BLaER1 treated with 17β-estradiol and CSF1 and Interleukin-3, amounts not matched to agents 10 nM and 100 nM (cell line): ENCODE results near the gene BGN.

Experiments
- H3K27ac ChIP-seq, 11 experiments: shearing (Covaris generic); formaldehyde crosslinking; 2 replicates each; pipeline ENCODE4 v1.8.1; 2022
- H3K27me3 ChIP-seq, 11 experiments: shearing (Covaris generic); formaldehyde crosslinking; 2 replicates each; pipeline ENCODE4 v1.8.1; 2022
- H3K36me3 ChIP-seq, 11 experiments: shearing (Covaris generic); formaldehyde crosslinking; 2 replicates each; pipeline ENCODE4 v1.8.1; 2022
- H3K4me1 ChIP-seq, 10 experiments: shearing (Covaris generic); formaldehyde crosslinking; 2 replicates each; pipeline ENCODE4 v1.8.1; 2022
- H3K4me2 ChIP-seq, 11 experiments: shearing (Covaris generic); formaldehyde crosslinking; 2 replicates each; pipeline ENCODE4 v1.8.1; 2022
- H3K4me3 ChIP-seq, 10 experiments: shearing (Covaris generic); formaldehyde crosslinking; 2 replicates each; pipeline ENCODE4 v1.8.1; 2022
- H3K9ac ChIP-seq, 11 experiments: shearing (Covaris generic); formaldehyde crosslinking; 2 replicates each; pipeline ENCODE4 v1.8.1; 2022
- H3K9me3 ChIP-seq, 11 experiments: shearing (Covaris generic); formaldehyde crosslinking; replicated peaks in 1 of 11; 2 replicates each; pipeline ENCODE4 v1.8.1; 2022
- H4K20me1 ChIP-seq, 11 experiments: shearing (Covaris generic); formaldehyde crosslinking; 2 replicates each; pipeline ENCODE4 v1.8.1; 2022
- Cebpa-rat ChIP-seq, 11 experiments: shearing (Covaris generic); IDR thresholded peaks; 2 replicates each; pipeline ENCODE4 v1.8.1; 2022

BGN gene

GRCh38 chrX:153491351-153491914 is 3.3 kb upstream of the BGN start:
- Histone ChIP-seq H3K4me2 (peak overlapping the region; percentile 50 to 86 (median 76)), H3K27me3 (peaks cover 0 to 85% (median 59%) of the 10 kb centered on the region in 11 experiments; a peak in 19 of 22 replicates), H4K20me1 (peaks cover 0 to 80% (median 0%) of the 10 kb centered on the region in 11 experiments; a peak in 7 of 22 replicates), H3K4me3 (peak overlapping the region in 3 of 10 experiments; percentile 7 to 31 (median 13); a peak in 3 of 20 replicates), H3K36me3 (no peaks in the 10 kb centered on the region), H3K27ac (peak overlapping the region in 8 of 11 experiments; percentile 26 to 81 (median 68); a peak in 15 of 22 replicates), H3K9me3 (no peaks in the 10 kb centered on the region), H3K4me1 (peaks cover 36 to 98% (median 97%) of the 10 kb centered on the region in 10 experiments), H3K9ac (peak overlapping the region in 8 of 11 experiments; percentile 36 to 73 (median 56); a peak in 16 of 22 replicates)
- TF ChIP-seq Cebpa-rat (IDR thresholded peaks at IDR 0.05): no peak

GRCh38 chrX:153491918-153492317 is 2.9 kb upstream of the BGN start:
- H3K36me3 ChIP-seq: no peaks in the 10 kb centered on the region
- no peak for TF ChIP-seq Cebpa-rat (IDR thresholded peaks at IDR 0.05)
- peak overlapping the region in 8 of 11 experiments; percentile 36 to 73 (median 56); a peak in 15 of 22 replicates for H3K9ac ChIP-seq
- peaks cover 0 to 80% (median 54%) of the 10 kb centered on the region in 11 experiments; a peak in 19 of 22 replicates for H3K27me3 ChIP-seq
- H4K20me1 ChIP-seq: peaks cover 0 to 77% (median 0%) of the 10 kb centered on the region in 11 experiments; a peak in 7 of 22 replicates
- peak overlapping the region; percentile 50 to 86 (median 76) for H3K4me2 ChIP-seq
- no peaks in the 10 kb centered on the region for H3K9me3 ChIP-seq
- H3K4me3 ChIP-seq: peak overlapping the region in 3 of 10 experiments; percentile 7 to 31 (median 13); a peak in 3 of 20 replicates
- peaks cover 36 to 96% (median 94%) of the 10 kb centered on the region in 10 experiments for H3K4me1 ChIP-seq
- H3K27ac ChIP-seq: peak overlapping the region in 8 of 11 experiments; percentile 26 to 81 (median 68); a peak in 15 of 22 replicates

- H3K4me1 ChIP-seq: peaks cover 36 to 93% (median 88%) of the 10 kb centered on the region in 10 experiments
- no peaks in the 10 kb centered on the region for H3K9me3 ChIP-seq
- H3K4me2 ChIP-seq: peak overlapping the region; percentile 7 to 86 (median 76); a peak in 19 of 22 replicates
- TF ChIP-seq Cebpa-rat (IDR thresholded peaks at IDR 0.05): no peak
- peaks cover 0 to 74% (median 49%) of the 10 kb centered on the region in 11 experiments; a peak in 19 of 22 replicates for H3K27me3 ChIP-seq
- no peak overlapping the region; a peak in 1 of 20 replicates for H3K4me3 ChIP-seq
- peaks cover 0 to 71% (median 0%) of the 10 kb centered on the region in 11 experiments; a peak in 6 of 22 replicates for H4K20me1 ChIP-seq
- no peaks in the 10 kb centered on the region for H3K36me3 ChIP-seq
- H3K27ac ChIP-seq: peak overlapping the region in 6 of 11 experiments; percentile 60 to 81 (median 69); a peak in 11 of 22 replicates
- peak overlapping the region in 6 of 11 experiments; percentile 30 to 73 (median 56); a peak in 10 of 22 replicates for H3K9ac ChIP-seq
These were observed 2.2 kb upstream of the BGN start for GRCh38 chrX:153492543-153492942.

- H3K27me3 ChIP-seq: peaks cover 0 to 75% (median 49%) of the 10 kb centered on the region in 11 experiments; a peak in 19 of 22 replicates
- no peak for TF ChIP-seq Cebpa-rat (IDR thresholded peaks at IDR 0.05)
- H3K9me3 ChIP-seq: no peaks in the 10 kb centered on the region
- no peaks in the 10 kb centered on the region for H3K36me3 ChIP-seq
- H3K4me3 ChIP-seq: no peak overlapping the region
- peak overlapping the region in 10 of 11 experiments; percentile 60 to 86 (median 76); a peak in 17 of 22 replicates for H3K4me2 ChIP-seq
- H3K9ac ChIP-seq: peak overlapping the region in 6 of 11 experiments; percentile 16 to 73 (median 48); a peak in 9 of 22 replicates
- H4K20me1 ChIP-seq: peaks cover 0 to 69% (median 0%) of the 10 kb centered on the region in 11 experiments; a peak in 6 of 22 replicates
- H3K27ac ChIP-seq: peak overlapping the region in 6 of 11 experiments; percentile 60 to 81 (median 69); a peak in 11 of 22 replicates
- H3K4me1 ChIP-seq: peaks cover 36 to 93% (median 82%) of the 10 kb centered on the region in 10 experiments
These were observed 1.7 kb upstream of the BGN start for GRCh38 chrX:153493085-153493484.

- H4K20me1 ChIP-seq: peaks cover 0 to 70% (median 0%) of the 10 kb centered on the region in 11 experiments; a peak in 7 of 22 replicates
- no peak overlapping the region for H3K4me3 ChIP-seq
- peak overlapping the region in 6 of 11 experiments; percentile 15 to 73 (median 44); a peak in 6 of 22 replicates for H3K9ac ChIP-seq
- peak overlapping the region; percentile 48 to 86 (median 76); a peak in 21 of 22 replicates for H3K4me2 ChIP-seq
- H3K27ac ChIP-seq: peak overlapping the region in 6 of 11 experiments; percentile 22 to 81 (median 69); a peak in 12 of 22 replicates
- H3K9me3 ChIP-seq: no peaks in the 10 kb centered on the region
- no peaks in the 10 kb centered on the region for H3K36me3 ChIP-seq
- peaks cover 0 to 78% (median 51%) of the 10 kb centered on the region in 11 experiments; a peak in 19 of 22 replicates for H3K27me3 ChIP-seq
- no peak for TF ChIP-seq Cebpa-rat (IDR thresholded peaks at IDR 0.05)
- peaks cover 27 to 92% (median 73%) of the 10 kb centered on the region in 10 experiments for H3K4me1 ChIP-seq
These were observed 719 bp upstream of the BGN start for GRCh38 chrX:153494061-153494460.

- Histone ChIP-seq H4K20me1 (peaks cover 0 to 63% (median 0%) of the 10 kb centered on the region in 11 experiments; a peak in 7 of 22 replicates), H3K36me3 (no peaks in the 10 kb centered on the region), H3K4me2 (peak overlapping the region in 9 of 11 experiments; percentile 32 to 62 (median 58); a peak in 15 of 22 replicates), H3K27me3 (peaks cover 0 to 74% (median 49%) of the 10 kb centered on the region in 11 experiments; a peak in 19 of 22 replicates), H3K9me3 (no peaks in the 10 kb centered on the region), H3K9ac (peak overlapping the region in 1 of 11 experiments; percentile 24; a peak in 1 of 22 replicates), H3K4me3 (no peak overlapping the region), H3K27ac (no peak overlapping the region), H3K4me1 (peaks cover 27 to 80% (median 60%) of the 10 kb centered on the region in 10 experiments)
- TF ChIP-seq Cebpa-rat (IDR thresholded peaks at IDR 0.05): no peak
These were observed 577 bp downstream of the BGN start for GRCh38 chrX:153495362-153495751.

- H3K9ac ChIP-seq: 0 out of 22 replicates have a peak overlapping the region, but pooled peaks of 1 of the 11 experiments have one; percentile 24
- no peak for TF ChIP-seq Cebpa-rat (IDR thresholded peaks at IDR 0.05)
- no peaks in the 10 kb centered on the region for H3K36me3 ChIP-seq
- no peak overlapping the region for H3K27ac ChIP-seq
- peak overlapping the region in 7 of 11 experiments; percentile 41 to 62 (median 58); a peak in 12 of 22 replicates for H3K4me2 ChIP-seq
- H3K4me1 ChIP-seq: peaks cover 25 to 73% (median 53%) of the 10 kb centered on the region in 10 experiments
- H3K9me3 ChIP-seq: peaks cover 0 to 4% (median 0%) of the 10 kb centered on the region in 11 experiments; a peak in 4 of 22 replicates
- H3K27me3 ChIP-seq: peaks cover 0 to 68% (median 42%) of the 10 kb centered on the region in 11 experiments; a peak in 18 of 22 replicates
- H4K20me1 ChIP-seq: peaks cover 0 to 58% (median 0%) of the 10 kb centered on the region in 11 experiments; a peak in 7 of 22 replicates
- H3K4me3 ChIP-seq: no peak overlapping the region
These were observed 1.3 kb downstream of the BGN start for GRCh38 chrX:153495903-153496589.

DNA sequence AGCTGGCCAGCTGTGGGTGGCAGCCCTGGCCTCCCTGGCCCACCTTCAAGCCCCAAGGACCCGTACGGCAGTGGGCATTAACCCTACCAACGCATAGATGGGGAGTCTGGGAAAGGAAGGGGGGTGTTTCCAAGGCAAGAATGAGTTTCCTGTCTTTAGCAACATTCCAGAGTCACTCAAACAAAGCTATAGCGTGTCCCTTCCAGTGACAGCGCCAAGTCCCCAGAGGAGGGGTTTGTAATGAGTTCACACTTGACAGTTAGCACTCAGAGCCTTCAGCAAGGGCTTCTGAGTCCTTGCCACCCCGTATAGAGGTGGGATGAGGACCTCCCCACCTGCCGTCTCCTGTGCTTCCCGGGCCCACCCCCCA is 1.8 kb downstream of the BGN start:
- Histone ChIP-seq H3K9me3 (peaks cover 0 to 9% (median 0%) of the 10 kb centered on the region in 11 experiments; a peak in 7 of 22 replicates), H3K4me2 (peak overlapping the region in 6 of 11 experiments; percentile 11 to 62 (median 58); a peak in 9 of 22 replicates), H3K9ac (no peak overlapping the region), H3K27ac (no peak overlapping the region), H3K4me1 (peaks cover 19 to 67% (median 48%) of the 10 kb centered on the region in 10 experiments), H3K36me3 (no peaks in the 10 kb centered on the region), H4K20me1 (peaks cover 0 to 53% (median 0%) of the 10 kb centered on the region in 11 experiments; a peak in 7 of 22 replicates), H3K4me3 (no peak overlapping the region), H3K27me3 (peaks cover 0 to 62% (median 37%) of the 10 kb centered on the region in 11 experiments; a peak in 18 of 22 replicates)
- TF ChIP-seq Cebpa-rat (IDR thresholded peaks at IDR 0.05): no peak
